ENCODE results near the gene ARHGAP15. TPM values are rescaled to one million over a fixed set of nuclear protein-coding genes. Genes with fewer than 3 reads are reported as not detected.

ARHGAP15 gene
- total RNA-seq, 2 experiments from 2014 or later, result 71.3 to 72.8 TPM

GRCh38 chr2:143690235-143690634 lies 561.0 kb downstream of the ARHGAP15 start:
- ATAC-seq, result peak; percentile 77
- H3K27ac Mint-ChIP-seq, result peak overlapping the region; percentile 77
- no peaks in the 10 kb centered on the region for H3K9me3 Mint-ChIP-seq
- peaks cover 4% of the 10 kb centered on the region for H3K36me3 Mint-ChIP-seq (ENCODE audit: low read depth)
- POLR2A ChIA-PET, result interaction anchor here (0.6 to 1.2 kb wide), 4 partner anchors 10 to 177 kb away, joined by 3 to 5 read pairs (median 4); no protein-coding TSS in a partner anchor
- peak; percentile 18 for DNase-seq
- CTCF ChIA-PET, result interaction anchor here (0.6 to 1.9 kb wide), 2 partner anchors 11 to 526 kb away, joined by 3 to 6 read pairs; no protein-coding TSS in a partner anchor
- no peaks in the 10 kb centered on the region for H3K27me3 Mint-ChIP-seq
- intact Hi-C loops (cut with micrococcal nuclease), result no loop called here
- no peak for TF ChIP-seq CTCF (IDR thresholded peaks at IDR 0.05)
- peaks cover 38% of the 10 kb centered on the region for H3K4me1 Mint-ChIP-seq (ENCODE audit: low read depth)
- no peak overlapping the region for H3K4me3 Mint-ChIP-seq

GRCh38 chr2:143691121-143691520 lies 561.9 kb downstream of the ARHGAP15 start:
- Mint-ChIP-seq H3K4me1 (ENCODE audit: low read depth) (peaks cover 40% of the 10 kb centered on the region), H3K4me3 (no peak overlapping the region), H3K9me3 (no peaks in the 10 kb centered on the region), H3K27me3 (no peaks in the 10 kb centered on the region), H3K36me3 (ENCODE audit: low read depth) (peaks cover 6% of the 10 kb centered on the region), H3K27ac (peak overlapping the region; percentile 77)
- intact Hi-C loops (cut with micrococcal nuclease), result no loop called here
- DNase-seq, result no peak
- ChIA-PET CTCF (no interaction called here), POLR2A (interaction anchor here (0.9 kb wide), 1 partner anchor 10 kb away, joined by 4 read pairs; no protein-coding TSS in a partner anchor)
- no peak for ATAC-seq
- no peak for TF ChIP-seq CTCF (IDR thresholded peaks at IDR 0.05)

- no peaks in the 10 kb centered on the region for H3K9me3 Mint-ChIP-seq
- DNase-seq (no peak), ATAC-seq (no peak)
- TF ChIP-seq CTCF (IDR thresholded peaks at IDR 0.05), result no peak
- peaks cover 6% of the 10 kb centered on the region for H3K36me3 Mint-ChIP-seq (ENCODE audit: low read depth)
- POLR2A ChIA-PET, result interaction anchor here (0.6 to 0.9 kb wide), 2 partner anchors 10 to 11 kb away, joined by 3 to 4 read pairs; no protein-coding TSS in a partner anchor
- H3K4me3 Mint-ChIP-seq, result no peak overlapping the region
- CTCF ChIA-PET, result no interaction called here
- intact Hi-C loops (cut with micrococcal nuclease), result no loop called here
- H3K4me1 Mint-ChIP-seq (ENCODE audit: low read depth), result peaks cover 39% of the 10 kb centered on the region
- H3K27ac Mint-ChIP-seq, result no peak overlapping the region
- no peaks in the 10 kb centered on the region for H3K27me3 Mint-ChIP-seq
Observed at GRCh38 chr2:143692162-143692561, 562.9 kb downstream of the ARHGAP15 start.

GRCh38 chr2:143692967-143693366 lies 563.7 kb downstream of the ARHGAP15 start:
- peaks cover 6% of the 10 kb centered on the region for H3K36me3 Mint-ChIP-seq (ENCODE audit: low read depth)
- H3K4me3 Mint-ChIP-seq, result no peak overlapping the region
- intact Hi-C loops (cut with micrococcal nuclease), result no loop called here
- H3K9me3 Mint-ChIP-seq, result no peaks in the 10 kb centered on the region
- DNase-seq (no peak), ATAC-seq (no peak)
- no peaks in the 10 kb centered on the region for H3K27me3 Mint-ChIP-seq
- TF ChIP-seq CTCF (IDR thresholded peaks at IDR 0.05), result no peak
- POLR2A ChIA-PET, result interaction anchor here (0.6 kb wide), 1 partner anchor 25 kb away, joined by 3 read pairs; no protein-coding TSS in a partner anchor
- CTCF ChIA-PET, result no interaction called here
- H3K4me1 Mint-ChIP-seq (ENCODE audit: low read depth), result peaks cover 45% of the 10 kb centered on the region
- H3K27ac Mint-ChIP-seq, result no peak overlapping the region

- H3K9me3 Mint-ChIP-seq, result no peaks in the 10 kb centered on the region
- H3K4me3 Mint-ChIP-seq, result no peak overlapping the region
- H3K36me3 Mint-ChIP-seq (ENCODE audit: low read depth), result peaks cover 5% of the 10 kb centered on the region
- DNase-seq, result no peak
- ChIA-PET POLR2A (interaction anchor here (0.5 kb wide), 1 partner anchor 433 kb away, joined by 4 read pairs; no protein-coding TSS in a partner anchor), CTCF (interaction anchor here (2.0 kb wide), 1 partner anchor 9 kb away, joined by 6 read pairs; no protein-coding TSS in a partner anchor)
- ATAC-seq, result no peak
- H3K4me1 Mint-ChIP-seq (ENCODE audit: low read depth), result peaks cover 49% of the 10 kb centered on the region
- TF ChIP-seq CTCF (IDR thresholded peaks at IDR 0.05), result no peak
- intact Hi-C loops (cut with micrococcal nuclease), result no loop called here
- H3K27me3 Mint-ChIP-seq, result no peaks in the 10 kb centered on the region
- peak overlapping the region; percentile 43 for H3K27ac Mint-ChIP-seq
Observed at GRCh38 chr2:143694335-143694734, 565.1 kb downstream of the ARHGAP15 start.
